ENCODE results near the gene PPP1R12B. TPM values are rescaled to one million over a fixed set of nuclear protein-coding genes. Genes with fewer than 3 reads are reported as not detected.
"Not testable (repeated sequence)": the region's sequence is repeated elsewhere in the genome, so short reads cannot be mapped to it uniquely, and the experiment has no call there.

Gene PPP1R12B
- total and polyA plus RNA-seq, 4 donors = 31.1 to 47.0 (median 39.2) TPM

DNA sequence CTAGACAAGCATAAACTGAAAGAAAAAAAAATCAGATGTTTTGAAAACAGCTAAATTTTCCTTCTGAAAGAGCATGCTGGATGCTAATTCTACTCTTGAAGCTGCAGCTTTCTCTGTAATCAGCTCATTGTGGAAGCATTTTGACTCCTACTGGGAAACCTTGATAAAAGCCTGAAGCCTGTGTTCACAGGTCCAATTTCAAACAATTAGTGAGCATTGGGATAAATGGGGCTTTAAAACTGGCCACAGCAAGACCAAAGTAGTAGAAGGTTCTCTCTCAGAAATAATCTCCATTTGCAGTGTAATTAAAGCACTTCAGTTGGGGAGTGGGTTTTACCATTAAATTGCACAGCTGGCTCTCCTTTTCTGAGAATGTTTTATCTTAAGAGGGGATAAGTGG is 110.2 kb downstream of the PPP1R12B start:
- not testable (repeated sequence) for H3K36me3 ChIP-seq (ENCODE audit: control insufficient read depth, insufficient read depth, low read length); H3K27me3 ChIP-seq (ENCODE audit: control insufficient read depth, insufficient read depth, low read length); H3K9me3 ChIP-seq (ENCODE audit: control insufficient read depth, insufficient read depth, low read length); H3K27ac ChIP-seq (ENCODE audit: low read depth, low read length); H3K4me1 ChIP-seq (ENCODE audit: control insufficient read depth, insufficient read depth, low read length); H3K4me3 ChIP-seq (ENCODE audit: low read depth, low read length)
- DNase-seq (ENCODE audit: low read depth in 4 of 6, low spot score in 6 of 6) = peak in 1 of 6 donors; percentile 63

DNA sequence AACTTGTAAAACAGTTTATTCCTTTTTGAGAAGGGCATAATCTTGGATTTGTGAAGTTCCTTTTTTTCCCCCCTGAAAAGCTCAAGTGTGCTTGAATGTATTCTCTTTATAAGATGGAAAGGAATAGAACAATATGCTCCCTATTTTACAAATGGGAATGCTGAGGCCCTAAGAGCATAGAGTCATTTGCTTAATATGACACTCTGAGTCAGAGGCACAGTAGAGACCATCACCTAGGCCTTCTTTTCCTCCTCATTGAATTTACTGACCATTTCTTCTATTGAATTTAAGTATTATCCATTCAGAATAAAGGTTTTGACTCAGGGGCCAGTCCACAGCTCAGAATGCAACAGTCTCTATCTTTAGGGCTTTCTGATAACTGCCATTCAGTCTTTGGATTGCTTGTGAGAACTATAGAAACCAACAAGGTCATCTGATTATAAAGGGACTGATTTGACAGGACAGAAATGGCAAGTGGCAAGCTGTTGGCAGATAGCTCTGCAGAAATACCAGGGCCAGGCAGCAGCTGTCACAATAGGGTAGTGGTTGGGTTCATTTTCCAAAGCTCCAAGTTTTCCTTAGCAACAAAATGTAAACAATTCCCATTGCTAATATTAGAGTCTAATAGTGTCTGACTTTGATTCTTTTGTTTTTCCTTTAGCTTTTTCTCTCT is 111.1 kb downstream of the PPP1R12B start:
- not testable (repeated sequence) for H3K27me3 ChIP-seq (ENCODE audit: control insufficient read depth, insufficient read depth, low read length); H3K36me3 ChIP-seq (ENCODE audit: control insufficient read depth, insufficient read depth, low read length); H3K4me1 ChIP-seq (ENCODE audit: control insufficient read depth, insufficient read depth, low read length); H3K4me3 ChIP-seq (ENCODE audit: low read depth, low read length); H3K9me3 ChIP-seq (ENCODE audit: control insufficient read depth, insufficient read depth, low read length); H3K27ac ChIP-seq (ENCODE audit: low read depth, low read length)
- DNase-seq (ENCODE audit: low read depth in 4 of 6, low spot score in 6 of 6) = peak in 1 of 6 donors; percentile 11

DNA sequence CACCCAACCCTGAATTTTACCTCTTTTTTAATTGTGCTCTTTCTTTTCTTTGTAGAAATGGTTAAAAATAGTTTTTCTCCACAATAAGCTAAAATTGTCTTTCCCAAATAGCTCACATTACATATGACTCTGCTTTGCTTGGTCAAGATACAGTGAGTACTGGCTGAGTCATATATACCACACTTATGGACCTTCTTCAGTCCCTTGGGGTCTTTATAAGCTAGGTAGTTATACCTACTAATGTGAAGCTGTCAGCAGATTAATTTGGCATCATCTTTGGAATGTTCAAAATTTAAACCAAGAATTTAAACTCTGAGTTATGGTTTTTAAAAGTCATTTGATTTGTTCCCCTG is 111.6 kb downstream of the PPP1R12B start:
- not testable (repeated sequence) for H3K27me3 ChIP-seq (ENCODE audit: control insufficient read depth, insufficient read depth, low read length); H3K4me3 ChIP-seq (ENCODE audit: low read depth, low read length); H3K27ac ChIP-seq (ENCODE audit: low read depth, low read length); H3K9me3 ChIP-seq (ENCODE audit: control insufficient read depth, insufficient read depth, low read length); H3K4me1 ChIP-seq (ENCODE audit: control insufficient read depth, insufficient read depth, low read length); DNase-seq (ENCODE audit: low read depth in 4 of 6, low spot score in 6 of 6); H3K36me3 ChIP-seq (ENCODE audit: control insufficient read depth, insufficient read depth, low read length)

DNA sequence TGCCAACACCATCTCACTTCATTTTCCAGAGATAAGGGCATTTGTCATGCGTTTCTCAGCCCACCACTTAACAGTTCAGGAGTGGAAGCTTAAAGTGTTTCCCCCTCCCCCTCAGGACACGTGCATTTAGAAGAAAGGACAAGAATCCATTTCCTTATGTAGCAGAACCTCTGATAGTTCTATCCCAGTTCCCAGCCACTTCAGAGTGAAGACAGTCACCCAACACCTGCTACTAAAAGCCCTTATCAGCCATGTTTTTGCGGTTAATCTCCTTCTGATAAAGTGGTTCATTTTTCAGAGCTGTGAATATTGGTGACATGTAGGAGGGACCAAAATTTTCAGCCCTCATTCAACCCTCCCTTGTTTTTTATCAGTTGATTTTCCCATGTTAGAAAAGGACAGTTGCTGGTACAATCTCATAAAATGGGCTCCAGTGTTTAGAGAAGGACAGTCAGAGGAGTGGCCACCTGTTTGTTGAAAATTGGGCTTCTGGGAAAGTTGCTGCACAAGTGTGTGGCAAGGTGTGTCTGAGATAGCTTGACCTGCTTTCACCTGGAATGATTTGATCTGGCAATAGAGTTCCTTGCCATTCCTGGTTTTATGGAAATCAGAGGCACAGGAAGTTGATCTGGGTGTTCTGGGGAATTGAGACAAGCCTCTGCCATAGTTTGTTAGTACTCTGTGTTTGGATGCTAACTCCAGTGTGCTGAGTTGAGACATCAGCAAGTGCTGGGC is 114.0 kb downstream of the PPP1R12B start:
- H3K4me1 ChIP-seq (ENCODE audit: control insufficient read depth, insufficient read depth, low read length) = no peaks in the 10 kb centered on the region
- H3K27me3 ChIP-seq (ENCODE audit: control insufficient read depth, insufficient read depth, low read length) = no peaks in the 10 kb centered on the region
- no peak for DNase-seq (ENCODE audit: low read depth in 4 of 6, low spot score in 6 of 6)
- WGBS (ENCODE audit: insufficient coverage) = 58% methylated on average over 2 of the region's 3 CpGs
- H3K4me3 ChIP-seq (ENCODE audit: low read depth, low read length) = no peak overlapping the region
- H3K9me3 ChIP-seq (ENCODE audit: control insufficient read depth, insufficient read depth, low read length) = no peaks in the 10 kb centered on the region
- no peak overlapping the region for H3K27ac ChIP-seq (ENCODE audit: low read depth, low read length)
- H3K36me3 ChIP-seq (ENCODE audit: control insufficient read depth, insufficient read depth, low read length) = no peaks in the 10 kb centered on the region

DNA sequence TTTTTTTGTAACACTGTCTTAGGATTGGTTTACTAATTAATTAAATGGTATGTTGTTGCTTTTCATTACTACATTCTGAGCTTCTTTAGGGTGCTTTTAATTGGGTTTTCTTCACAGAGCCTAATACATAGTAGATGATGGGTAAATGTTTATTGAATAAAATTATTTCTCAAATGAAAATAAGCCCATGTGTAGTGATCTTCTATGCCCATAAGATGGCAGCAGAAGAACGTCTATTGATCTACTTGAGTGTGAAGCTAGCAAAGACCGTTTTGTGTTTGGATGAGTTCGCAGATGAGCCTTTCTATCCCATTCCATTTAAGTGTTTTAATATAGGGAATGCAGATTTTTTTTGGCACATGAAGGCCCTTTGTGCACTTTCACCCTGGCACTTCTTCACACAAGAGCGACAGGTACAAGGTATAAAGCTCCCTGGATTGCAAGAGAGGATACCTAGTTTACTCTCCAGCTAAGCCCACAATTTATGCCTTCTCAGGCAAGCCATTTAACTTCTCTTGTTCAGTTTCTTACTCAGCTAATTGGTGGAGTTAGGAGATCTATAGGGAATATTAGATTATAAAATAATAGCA is 115.7 kb downstream of the PPP1R12B start:
- peak in 3 of 6 donors; percentile 20 to 71 (median 64) for DNase-seq (ENCODE audit: low read depth in 4 of 6, low spot score in 6 of 6)
- H3K27ac ChIP-seq (ENCODE audit: low read depth, low read length); H3K4me3 ChIP-seq (ENCODE audit: low read depth, low read length); H3K36me3 ChIP-seq (ENCODE audit: control insufficient read depth, insufficient read depth, low read length); H3K9me3 ChIP-seq (ENCODE audit: control insufficient read depth, insufficient read depth, low read length); H3K4me1 ChIP-seq (ENCODE audit: control insufficient read depth, insufficient read depth, low read length); H3K27me3 ChIP-seq (ENCODE audit: control insufficient read depth, insufficient read depth, low read length): not testable (repeated sequence)
- WGBS (ENCODE audit: insufficient coverage) = no CpG with 5 or more reads among the region's 4 CpGs

- not testable (repeated sequence) for H3K27ac ChIP-seq (ENCODE audit: low read depth, low read length); DNase-seq (ENCODE audit: low read depth in 4 of 6, low spot score in 6 of 6); H3K9me3 ChIP-seq (ENCODE audit: control insufficient read depth, insufficient read depth, low read length); H3K4me3 ChIP-seq (ENCODE audit: low read depth, low read length); H3K4me1 ChIP-seq (ENCODE audit: control insufficient read depth, insufficient read depth, low read length); H3K36me3 ChIP-seq (ENCODE audit: control insufficient read depth, insufficient read depth, low read length); H3K27me3 ChIP-seq (ENCODE audit: control insufficient read depth, insufficient read depth, low read length)
- WGBS (ENCODE audit: insufficient coverage) = 40% methylated on average over 1 of the region's 3 CpGs
Observed at GRCh38 chr1:202465644-202466270, 117.3 kb downstream of the PPP1R12B start.

DNA sequence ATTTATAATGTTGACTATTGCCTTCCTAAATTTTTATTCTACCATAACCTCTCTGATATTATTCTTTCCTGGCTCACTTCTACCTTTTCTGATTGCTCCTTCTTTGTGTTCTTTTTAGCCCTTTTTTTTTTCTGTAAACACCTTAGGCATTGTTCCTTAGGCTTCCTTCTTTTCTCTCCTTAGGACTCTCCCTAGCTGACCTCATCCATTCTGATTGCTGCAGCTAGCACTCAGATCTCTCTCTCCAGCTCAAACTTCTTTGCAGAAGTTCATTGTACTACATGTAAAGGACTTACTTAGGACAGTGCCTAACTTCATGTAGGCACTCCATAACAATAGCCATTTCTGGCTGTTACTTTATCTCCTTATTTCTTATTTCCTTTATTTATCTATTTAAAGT is 117.8 kb downstream of the PPP1R12B start:
- H3K4me1 ChIP-seq (ENCODE audit: control insufficient read depth, insufficient read depth, low read length); DNase-seq (ENCODE audit: low read depth in 4 of 6, low spot score in 6 of 6); H3K27me3 ChIP-seq (ENCODE audit: control insufficient read depth, insufficient read depth, low read length); H3K27ac ChIP-seq (ENCODE audit: low read depth, low read length); H3K9me3 ChIP-seq (ENCODE audit: control insufficient read depth, insufficient read depth, low read length); H3K36me3 ChIP-seq (ENCODE audit: control insufficient read depth, insufficient read depth, low read length); H3K4me3 ChIP-seq (ENCODE audit: low read depth, low read length): not testable (repeated sequence)

DNA sequence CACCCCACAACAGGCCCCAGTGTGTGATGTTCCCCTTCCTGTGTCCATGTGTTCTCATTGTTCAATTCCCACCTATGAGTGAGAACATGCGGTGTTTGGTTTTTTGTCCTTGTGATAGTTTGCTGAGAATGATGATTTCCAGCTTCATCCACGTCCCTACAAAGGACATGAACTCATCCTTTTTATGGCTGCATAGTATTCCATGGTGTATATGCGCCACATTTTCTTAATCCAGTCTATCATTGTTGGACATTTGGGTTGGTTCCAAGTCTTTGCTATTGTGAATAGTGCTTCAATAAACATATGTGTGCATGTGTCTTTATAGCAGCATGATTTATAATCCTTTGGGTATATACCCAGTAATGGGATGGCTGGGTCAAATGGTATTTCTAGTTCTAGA is 118.9 kb downstream of the PPP1R12B start:
- not testable (repeated sequence) for H3K4me1 ChIP-seq (ENCODE audit: control insufficient read depth, insufficient read depth, low read length); H3K4me3 ChIP-seq (ENCODE audit: low read depth, low read length); H3K36me3 ChIP-seq (ENCODE audit: control insufficient read depth, insufficient read depth, low read length); H3K27ac ChIP-seq (ENCODE audit: low read depth, low read length); DNase-seq (ENCODE audit: low read depth in 4 of 6, low spot score in 6 of 6); H3K9me3 ChIP-seq (ENCODE audit: control insufficient read depth, insufficient read depth, low read length); H3K27me3 ChIP-seq (ENCODE audit: control insufficient read depth, insufficient read depth, low read length)
- WGBS (ENCODE audit: insufficient coverage) = no CpG with 5 or more reads among the region's 3 CpGs

- H3K4me3 ChIP-seq (ENCODE audit: low read depth, low read length); H3K9me3 ChIP-seq (ENCODE audit: control insufficient read depth, insufficient read depth, low read length); H3K27me3 ChIP-seq (ENCODE audit: control insufficient read depth, insufficient read depth, low read length); DNase-seq (ENCODE audit: low read depth in 4 of 6, low spot score in 6 of 6); H3K36me3 ChIP-seq (ENCODE audit: control insufficient read depth, insufficient read depth, low read length); H3K4me1 ChIP-seq (ENCODE audit: control insufficient read depth, insufficient read depth, low read length); H3K27ac ChIP-seq (ENCODE audit: low read depth, low read length): not testable (repeated sequence)
- 83% methylated on average over 2 of the region's 3 CpGs for WGBS (ENCODE audit: insufficient coverage)
Observed at GRCh38 chr1:202468695-202469094, 120.2 kb downstream of the PPP1R12B start.

DNA sequence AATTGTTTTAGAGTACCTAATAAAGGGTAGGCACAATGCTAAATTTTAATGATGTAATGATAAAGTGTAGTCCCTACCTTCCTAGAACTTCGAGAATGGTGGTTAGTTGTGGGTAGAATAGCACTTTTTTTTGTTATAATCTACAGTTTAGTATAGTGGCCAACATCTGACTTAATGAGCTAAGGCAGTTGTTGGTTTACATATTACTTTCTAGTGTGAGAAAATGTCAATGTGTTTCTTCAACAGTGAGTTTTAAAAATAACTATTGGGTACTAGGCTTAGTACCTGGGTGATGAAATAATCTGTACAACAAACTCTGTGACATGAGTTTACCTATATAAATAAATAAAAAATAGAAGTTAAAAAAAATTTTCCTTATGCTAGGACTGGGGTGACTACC is 120.6 kb downstream of the PPP1R12B start:
- not testable (repeated sequence) for H3K27ac ChIP-seq (ENCODE audit: low read depth, low read length); H3K4me1 ChIP-seq (ENCODE audit: control insufficient read depth, insufficient read depth, low read length); H3K36me3 ChIP-seq (ENCODE audit: control insufficient read depth, insufficient read depth, low read length); DNase-seq (ENCODE audit: low read depth in 4 of 6, low spot score in 6 of 6); H3K9me3 ChIP-seq (ENCODE audit: control insufficient read depth, insufficient read depth, low read length); H3K4me3 ChIP-seq (ENCODE audit: low read depth, low read length); H3K27me3 ChIP-seq (ENCODE audit: control insufficient read depth, insufficient read depth, low read length)
- WGBS (ENCODE audit: insufficient coverage) = no CpG with 5 or more reads among the region's 1 CpG
